LNCAP (cell line): ENCODE data around the gene FOXA1.

Source experiments
- CTCF ChIP-seq: fragments of 450-650 bp; IDR thresholded peaks from 2 replicates; pipeline ENCODE4 v1.5.1; 2017; ENCODE audit warnings: mild to moderate bottlenecking

Gene FOXA1

GRCh38 chr14:37551119-37551518 is 43.9 kb downstream of the FOXA1 start:
- TF ChIP-seq CTCF = no peak

- no peak for TF ChIP-seq CTCF
Observed at GRCh38 chr14:37550511-37550910, 44.5 kb downstream of the FOXA1 start.

GRCh38 chr14:37546621-37547447 is 48.2 kb downstream of the FOXA1 start:
- no peak for TF ChIP-seq CTCF

GRCh38 chr14:37545174-37545573 is 49.9 kb downstream of the FOXA1 start:
- TF ChIP-seq CTCF = no peak; the same call in 1 of the 2 replicates

- TF ChIP-seq CTCF = no peak
Observed at GRCh38 chr14:37544407-37544806, 50.6 kb downstream of the FOXA1 start.

- no peak for TF ChIP-seq CTCF
Observed at GRCh38 chr14:37539992-37540391, 55.1 kb downstream of the FOXA1 start.
